GM21381 (cell line): ENCODE results near the gene YIPF5.

Experiments
- ATAC-seq: cut with Tn5 transposase; IDR thresholded peaks from one replicate; pipeline ENCODE4 v1.9.1; 2021; ENCODE audit warnings: mild to moderate bottlenecking, moderate library complexity; ENCODE audit not compliant: unreplicated experiment

Gene YIPF5

GRCh38 chr5:144128844-144129243, 41.6 kb downstream of the YIPF5 start:
- no peak for ATAC-seq

GRCh38 chr5:144126707-144127106, 43.8 kb downstream of the YIPF5 start:
- ATAC-seq: no peak

- no peak for ATAC-seq
These were observed 45.2 kb downstream of the YIPF5 start for GRCh38 chr5:144125163-144125726.

- no peak for ATAC-seq
These were observed 47.8 kb downstream of the YIPF5 start for GRCh38 chr5:144122641-144123040.

GRCh38 chr5:144122081-144122480, 48.4 kb downstream of the YIPF5 start:
- ATAC-seq: no peak

GRCh38 chr5:144121577-144121976, 48.9 kb downstream of the YIPF5 start:
- ATAC-seq: no peak

GRCh38 chr5:144120661-144121180, 49.7 kb downstream of the YIPF5 start:
- ATAC-seq: no peak

- ATAC-seq: no peak
These were observed 53.0 kb downstream of the YIPF5 start for GRCh38 chr5:144117412-144117811.

GRCh38 chr5:144114571-144114970, 55.9 kb downstream of the YIPF5 start:
- ATAC-seq: no peak
